SK-N-SH treated with all-trans-retinoic acid at 6 μM for 48 hours (cell line): ENCODE results near the gene MLLT6.

Experiments used
- ATAC-seq: fragments of 200-7000 bp; cut with Tn5 transposase; 3 replicates; pipeline ENCODE4 v1.9.1; 2020; ENCODE audit warnings: mild to moderate bottlenecking, moderate library complexity
- ARNTL ChIP-seq: fragments of 450-650 bp; formaldehyde crosslinking; IDR thresholded peaks from 2 replicates; pipeline ENCODE4 v1.5.0; 2020; ENCODE audit warnings: low read depth, mild to moderate bottlenecking, moderate library complexity, borderline replicate concordance
- BACH2 ChIP-seq: fragments of 250-450 bp; sonication (Bioruptor Pico); IDR thresholded peaks from 2 replicates; pipeline ENCODE4 v1.9.0; 2021; ENCODE audit warnings: mild to moderate bottlenecking, borderline replicate concordance
- CSDC2 ChIP-seq: fragments of 250-450 bp; sonication (Bioruptor Pico); IDR thresholded peaks from 2 replicates; pipeline ENCODE4 v1.5.0; 2020; ENCODE audit warnings: mild to moderate bottlenecking, moderate library complexity
- ESRRG ChIP-seq: fragments of 250-450 bp; sonication (Bioruptor Pico); IDR thresholded peaks from 2 replicates; pipeline ENCODE4 v1.6.1; 2021; ENCODE audit warnings: mild to moderate bottlenecking
- GLIS3 ChIP-seq: fragments of 250-450 bp; sonication (Bioruptor Pico); IDR thresholded peaks from 2 replicates; pipeline ENCODE4 v1.5.0; 2020; ENCODE audit warnings: mild to moderate bottlenecking, moderate library complexity
- POU6F1 ChIP-seq: fragments of 250-450 bp; sonication (Bioruptor Pico); IDR thresholded peaks from 2 replicates; pipeline ENCODE4 v1.8.0; 2021; ENCODE audit warnings: low read depth, mild to moderate bottlenecking, moderate library complexity, borderline replicate concordance
- PPARA ChIP-seq: fragments of 250-450 bp; sonication (Bioruptor Pico); IDR thresholded peaks from 2 replicates; pipeline ENCODE4 v1.5.0; 2020; ENCODE audit warnings: mild to moderate bottlenecking, borderline replicate concordance
- SNAI2 ChIP-seq: fragments of 250-450 bp; sonication (Bioruptor Pico); IDR thresholded peaks from 2 replicates; pipeline ENCODE4 v1.5.0; 2020; ENCODE audit warnings: mild to moderate bottlenecking, moderate library complexity
- TCF4 ChIP-seq: fragments of 250-450 bp; sonication (Bioruptor Pico); IDR thresholded peaks from 2 replicates; pipeline ENCODE4 v1.8.0; 2021; ENCODE audit warnings: mild to moderate bottlenecking, moderate library complexity, borderline replicate concordance
- TOX ChIP-seq: fragments of 250-450 bp; sonication (Bioruptor Pico); IDR thresholded peaks from 2 replicates; pipeline ENCODE4 v1.8.0; 2021; ENCODE audit warnings: mild to moderate bottlenecking, moderate library complexity, borderline replicate concordance
- TSHZ2 ChIP-seq: fragments of 250-450 bp; sonication (Bioruptor Pico); IDR thresholded peaks from 2 replicates; pipeline ENCODE4 v1.5.0; 2020; ENCODE audit warnings: mild to moderate bottlenecking, moderate library complexity
- ZC3H10 ChIP-seq: fragments of 250-450 bp; sonication (Bioruptor Pico); IDR thresholded peaks from 2 replicates; pipeline ENCODE4 v1.5.1; 2021; ENCODE audit warnings: mild to moderate bottlenecking, moderate library complexity
- ZFP3 ChIP-seq: fragments of 250-450 bp; sonication (Bioruptor Pico); IDR thresholded peaks from 2 replicates; pipeline ENCODE4 v1.5.0; 2020; ENCODE audit warnings: mild to moderate bottlenecking, moderate library complexity
- ZNF565 ChIP-seq: fragments of 450-650 bp; formaldehyde crosslinking; conservative IDR thresholded peaks from 2 replicates; pipeline ENCODE4 v1.5.0; 2020; ENCODE audit warnings: low read depth, mild to moderate bottlenecking, moderate library complexity
- ZNF70 ChIP-seq: fragments of 450-650 bp; formaldehyde crosslinking; IDR thresholded peaks from 2 replicates; pipeline ENCODE4 v1.5.0; 2020; ENCODE audit warnings: mild to moderate bottlenecking, moderate library complexity
- ZNF8 ChIP-seq: fragments of 450-650 bp; formaldehyde crosslinking; IDR thresholded peaks from 2 replicates; pipeline ENCODE4 v1.5.0; 2020; ENCODE audit warnings: mild to moderate bottlenecking, moderate library complexity
- TF ChIP-seq, protein P1 (sequence below): fragments of 250-450 bp; sonication (Bioruptor Pico); IDR thresholded peaks from 2 replicates; pipeline ENCODE4 v1.5.1; 2021; ENCODE audit warnings: mild to moderate bottlenecking, moderate library complexity
- TF ChIP-seq, protein P2 (sequence below): fragments of 250-450 bp; sonication (Bioruptor Pico); IDR thresholded peaks from 2 replicates; pipeline ENCODE4 v1.5.1; 2020; ENCODE audit warnings: low read depth, mild to moderate bottlenecking, moderate library complexity
- TF ChIP-seq, protein P3 (sequence below): fragments of 250-450 bp; sonication (Bioruptor Pico); IDR thresholded peaks from 2 replicates; pipeline ENCODE4 v1.8.0; 2020; ENCODE audit warnings: mild to moderate bottlenecking, moderate library complexity, borderline replicate concordance

The MLLT6 gene

GRCh38 chr17:38729886-38730525 lies 24.9 kb downstream of the MLLT6 start, which contains the start of gene CISD3:
Gene CISD3 (plus strand): TSS chr17:38730341. CDS start chr17:38730359, 18 bp downstream.
- ATAC-seq, result peak; percentile 76
- peak; percentile 67; the same call in 1 of the 2 replicates for TF ChIP-seq TSHZ2
- no peak for TF ChIP-seq TOX (CRISPR knock-in tag)
- peak; percentile 80; the same call in 1 of the 2 replicates for TF ChIP-seq GLIS3 (CRISPR knock-in tag)
- TF ChIP-seq PPARA (CRISPR knock-in tag), result no peak
- 0 out of 2 replicates have a peak, but pooled peaks have one; percentile 41 for TF ChIP-seq ZFP3 (CRISPR knock-in tag)
- no peak for TF ChIP-seq ARNTL (CRISPR knock-in tag)
- TF ChIP-seq CSDC2 (CRISPR knock-in tag), result no peak
- peak; percentile 58; the same call in 1 of the 2 replicates for TF ChIP-seq ZC3H10
- TF ChIP-seq SNAI2 (CRISPR knock-in tag), result no peak
- TF ChIP-seq, all 23 proteins: peak for 4

DNA sequence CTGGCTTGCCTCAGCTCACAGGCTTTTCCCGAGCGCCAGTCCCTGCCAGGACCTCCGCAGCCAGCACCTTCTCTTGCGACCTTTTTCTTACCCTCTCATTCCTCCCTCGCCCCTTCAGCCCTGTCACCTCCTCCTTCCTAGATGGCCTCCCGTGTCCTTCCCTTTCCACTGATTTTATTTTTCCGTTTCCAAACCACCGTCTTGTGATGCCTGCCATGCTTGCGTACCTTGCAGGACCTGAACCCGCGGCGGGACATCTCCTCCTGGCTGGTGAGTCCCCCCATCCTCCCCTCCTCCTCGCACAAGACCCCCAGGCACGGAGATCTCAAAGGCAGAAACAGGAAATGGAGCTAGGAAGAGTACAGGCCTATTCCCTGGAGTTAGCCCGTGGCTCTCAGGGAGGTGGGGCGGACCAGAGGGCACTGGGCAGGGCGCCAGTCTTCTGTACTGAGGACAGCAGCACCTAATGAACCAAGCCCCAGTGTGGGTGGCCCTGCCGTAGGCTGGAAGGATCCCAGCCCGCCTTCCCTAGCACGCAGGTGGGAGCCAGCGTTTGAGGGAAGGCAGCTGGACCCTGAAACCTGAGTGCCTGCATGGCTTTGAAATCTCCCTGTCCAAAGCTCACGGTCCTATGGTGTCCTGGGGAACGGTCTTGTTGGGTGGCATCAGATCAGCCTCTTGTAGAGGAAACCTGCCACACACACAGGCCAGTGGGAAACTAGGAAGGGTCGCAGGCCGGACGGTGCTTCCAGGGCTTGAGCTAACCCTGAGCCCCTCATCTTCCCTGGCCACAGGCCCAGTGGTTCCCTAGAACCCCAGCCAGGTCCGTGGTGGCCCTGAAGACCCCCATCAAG lies 25.7 kb downstream of the MLLT6 start:
- ATAC-seq, result peak; percentile 53
- TF ChIP-seq ZNF8 (CRISPR knock-in tag) (no peak), ZFP3 (CRISPR knock-in tag) (no peak), TCF4 (CRISPR knock-in tag) (no peak), GLIS3 (CRISPR knock-in tag) (no peak), TSHZ2 (no peak), POU6F1 (CRISPR knock-in tag) (no peak)
- TF ChIP-seq, protein P1, sequence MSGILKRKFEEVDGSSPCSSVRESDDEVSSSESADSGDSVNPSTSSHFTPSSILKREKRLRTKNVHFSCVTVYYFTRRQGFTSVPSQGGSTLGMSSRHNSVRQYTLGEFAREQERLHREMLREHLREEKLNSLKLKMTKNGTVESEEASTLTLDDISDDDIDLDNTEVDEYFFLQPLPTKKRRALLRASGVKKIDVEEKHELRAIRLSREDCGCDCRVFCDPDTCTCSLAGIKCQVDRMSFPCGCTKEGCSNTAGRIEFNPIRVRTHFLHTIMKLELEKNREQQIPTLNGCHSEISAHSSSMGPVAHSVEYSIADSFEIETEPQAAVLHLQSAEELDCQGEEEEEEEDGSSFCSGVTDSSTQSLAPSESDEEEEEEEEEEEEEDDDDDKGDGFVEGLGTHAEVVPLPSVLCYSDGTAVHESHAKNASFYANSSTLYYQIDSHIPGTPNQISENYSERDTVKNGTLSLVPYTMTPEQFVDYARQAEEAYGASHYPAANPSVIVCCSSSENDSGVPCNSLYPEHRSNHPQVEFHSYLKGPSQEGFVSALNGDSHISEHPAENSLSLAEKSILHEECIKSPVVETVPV (CRISPR knock-in tag), result no peak
- TF ChIP-seq, protein P2, sequence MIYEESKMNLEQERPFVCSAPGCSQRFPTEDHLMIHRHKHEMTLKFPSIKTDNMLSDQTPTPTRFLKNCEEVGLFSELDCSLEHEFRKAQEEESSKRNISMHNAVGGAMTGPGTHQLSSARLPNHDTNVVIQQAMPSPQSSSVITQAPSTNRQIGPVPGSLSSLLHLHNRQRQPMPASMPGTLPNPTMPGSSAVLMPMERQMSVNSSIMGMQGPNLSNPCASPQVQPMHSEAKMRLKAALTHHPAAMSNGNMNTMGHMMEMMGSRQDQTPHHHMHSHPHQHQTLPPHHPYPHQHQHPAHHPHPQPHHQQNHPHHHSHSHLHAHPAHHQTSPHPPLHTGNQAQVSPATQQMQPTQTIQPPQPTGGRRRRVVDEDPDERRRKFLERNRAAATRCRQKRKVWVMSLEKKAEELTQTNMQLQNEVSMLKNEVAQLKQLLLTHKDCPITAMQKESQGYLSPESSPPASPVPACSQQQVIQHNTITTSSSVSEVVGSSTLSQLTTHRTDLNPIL (CRISPR knock-in tag), result no peak

- no peak for ATAC-seq
Observed at GRCh38 chr17:38731526-38732294, 26.6 kb downstream of the MLLT6 start.

More at GRCh38 chr17:38731526-38732294, 26.6 kb downstream of the MLLT6 start:
- TF ChIP-seq TOX (CRISPR knock-in tag) (no peak), ZFP3 (CRISPR knock-in tag) (no peak), BACH2 (no peak), ZC3H10 (no peak), ZNF565 (no peak), ESRRG (CRISPR knock-in tag) (no peak), GLIS3 (CRISPR knock-in tag) (no peak), ZNF70 (no peak)
- TF ChIP-seq, protein P3, sequence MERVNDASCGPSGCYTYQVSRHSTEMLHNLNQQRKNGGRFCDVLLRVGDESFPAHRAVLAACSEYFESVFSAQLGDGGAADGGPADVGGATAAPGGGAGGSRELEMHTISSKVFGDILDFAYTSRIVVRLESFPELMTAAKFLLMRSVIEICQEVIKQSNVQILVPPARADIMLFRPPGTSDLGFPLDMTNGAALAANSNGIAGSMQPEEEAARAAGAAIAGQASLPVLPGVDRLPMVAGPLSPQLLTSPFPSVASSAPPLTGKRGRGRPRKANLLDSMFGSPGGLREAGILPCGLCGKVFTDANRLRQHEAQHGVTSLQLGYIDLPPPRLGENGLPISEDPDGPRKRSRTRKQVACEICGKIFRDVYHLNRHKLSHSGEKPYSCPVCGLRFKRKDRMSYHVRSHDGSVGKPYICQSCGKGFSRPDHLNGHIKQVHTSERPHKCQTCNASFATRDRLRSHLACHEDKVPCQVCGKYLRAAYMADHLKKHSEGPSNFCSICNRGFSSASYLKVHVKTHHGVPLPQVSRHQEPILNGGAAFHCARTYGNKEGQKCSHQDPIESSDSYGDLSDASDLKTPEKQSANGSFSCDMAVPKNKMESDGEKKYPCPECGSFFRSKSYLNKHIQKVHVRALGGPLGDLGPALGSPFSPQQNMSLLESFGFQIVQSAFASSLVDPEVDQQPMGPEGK, result no peak
- TF ChIP-seq, protein P1 (CRISPR knock-in tag), result no peak
